Endothelial cell (in vitro differentiated cells): ENCODE measurements around the gene RTL5. TPM values are rescaled to one million over a fixed set of nuclear protein-coding genes. Genes with fewer than 3 reads are reported as not detected.
A peak's percentile ranks its signal among the peaks of the same experiment; 100 is the strongest.

ENCODE experiments used
- DNase-seq: peaks from one replicate; pipeline ENCODE4 v3.0.0; 2021; ENCODE audit warnings: low spot score
- H3K27ac Mint-ChIP-seq: one replicate; pipeline ENCODE4 v1.8.0; 2021; ENCODE audit warnings: mixed read lengths, inconsistent platforms; ENCODE audit not compliant: unreplicated experiment
- H3K27me3 Mint-ChIP-seq: one replicate; pipeline ENCODE4 v1.8.0; 2021; ENCODE audit warnings: mild to moderate bottlenecking, moderate library complexity, mixed read lengths, inconsistent platforms; ENCODE audit not compliant: unreplicated experiment
- H3K36me3 Mint-ChIP-seq: one replicate; pipeline ENCODE4 v1.8.0; 2021; ENCODE audit warnings: mild to moderate bottlenecking, low read depth, mixed read lengths, inconsistent platforms; ENCODE audit not compliant: unreplicated experiment
- H3K4me1 Mint-ChIP-seq: one replicate; pipeline ENCODE4 v1.8.0; 2021; ENCODE audit warnings: mild to moderate bottlenecking, mixed read lengths, inconsistent platforms; ENCODE audit not compliant: unreplicated experiment
- H3K4me3 Mint-ChIP-seq: one replicate; pipeline ENCODE4 v1.8.0; 2021; ENCODE audit warnings: mild to moderate bottlenecking, mixed read lengths, inconsistent platforms; ENCODE audit not compliant: unreplicated experiment
- H3K9me3 Mint-ChIP-seq: one replicate; pipeline ENCODE4 v1.8.0; 2021; ENCODE audit warnings: mixed read lengths, inconsistent platforms; ENCODE audit not compliant: unreplicated experiment
- CTCF ChIP-seq: fragments of 200-600 bp; sonication (generic); IDR thresholded peaks from one replicate; pipeline ENCODE4 v1.5.0; 2021; ENCODE audit warnings: antibody characterized with exemption; ENCODE audit not compliant: unreplicated experiment
- total RNA-seq: library from RNA; stranded (reverse); fragmentation: NEBNext Ultra II Directional; extraction: Animal tissue kit (Norgen Biotek cat#: 25700); gene quantifications from one replicate; pipeline ENCODE4 v1.2.1, GENCODE V29; 2021; ENCODE audit not compliant: unreplicated experiment

Gene RTL5
- total RNA-seq, 1 donor from 2014 or later, result 8.5 TPM

GRCh38 chrX:72123471-72124185, 8.1 kb downstream of the RTL5 start:
- DNase-seq, result peak; percentile 57
- no peak for TF ChIP-seq CTCF
- Mint-ChIP-seq H3K36me3 (peaks cover 4% of the 10 kb centered on the region), H3K9me3 (no peaks in the 10 kb centered on the region), H3K27ac (peak overlapping the region; percentile 95), H3K27me3 (peaks cover 4% of the 10 kb centered on the region), H3K4me1 (peaks cover 58% of the 10 kb centered on the region), H3K4me3 (peak overlapping the region; percentile 25)

- Mint-ChIP-seq H3K36me3 (peaks cover 4% of the 10 kb centered on the region), H3K4me1 (peaks cover 52% of the 10 kb centered on the region), H3K4me3 (peak overlapping the region; percentile 19), H3K27ac (peak overlapping the region; percentile 95), H3K9me3 (no peaks in the 10 kb centered on the region), H3K27me3 (peaks cover 3% of the 10 kb centered on the region)
- no peak for DNase-seq
- TF ChIP-seq CTCF, result no peak
Measured at GRCh38 chrX:72122621-72123337, 8.9 kb downstream of the RTL5 start.

- H3K9me3 Mint-ChIP-seq, result no peaks in the 10 kb centered on the region
- H3K27me3 Mint-ChIP-seq, result no peaks in the 10 kb centered on the region
- H3K4me1 Mint-ChIP-seq, result peaks cover 44% of the 10 kb centered on the region
- H3K4me3 Mint-ChIP-seq, result no peak overlapping the region
- no peak for DNase-seq
- H3K27ac Mint-ChIP-seq, result peak overlapping the region; percentile 81
- peaks cover 4% of the 10 kb centered on the region for H3K36me3 Mint-ChIP-seq
- TF ChIP-seq CTCF, result no peak
Measured at GRCh38 chrX:72121383-72121782, 10.3 kb downstream of the RTL5 start.

- H3K36me3 Mint-ChIP-seq, result peaks cover 4% of the 10 kb centered on the region
- peaks cover 39% of the 10 kb centered on the region for H3K4me1 Mint-ChIP-seq
- no peaks in the 10 kb centered on the region for H3K9me3 Mint-ChIP-seq
- H3K4me3 Mint-ChIP-seq, result no peak overlapping the region
- peak overlapping the region; percentile 81 for H3K27ac Mint-ChIP-seq
- H3K27me3 Mint-ChIP-seq, result no peaks in the 10 kb centered on the region
- no peak for TF ChIP-seq CTCF
- no peak for DNase-seq
Measured at GRCh38 chrX:72120837-72121236, 10.9 kb downstream of the RTL5 start.

GRCh38 chrX:72117636-72118210, 14.0 kb downstream of the RTL5 start:
- H3K4me1 Mint-ChIP-seq, result peaks cover 38% of the 10 kb centered on the region

More at GRCh38 chrX:72117636-72118210, 14.0 kb downstream of the RTL5 start:
- Mint-ChIP-seq H3K27ac (peak overlapping the region; percentile 10), H3K4me3 (no peak overlapping the region), H3K9me3 (no peaks in the 10 kb centered on the region), H3K36me3 (no peaks in the 10 kb centered on the region), H3K27me3 (no peaks in the 10 kb centered on the region)
- no peak for DNase-seq
- TF ChIP-seq CTCF, result no peak
